Measurements from ENCODE around the gene PLCB1. TPM values are rescaled to one million over a fixed set of nuclear protein-coding genes. Genes with fewer than 3 reads are reported as not detected.

Gene PLCB1
- total and polyA plus RNA-seq, 2 experiments from 2014 or later, result 14.9 to 20.7 TPM

GRCh38 chr20:8292793-8293192 is 160.7 kb downstream of the PLCB1 start:
- Histone ChIP-seq H4K20me1 (replicated peaks; ENCODE audit: insufficient read depth) (no peaks in the 10 kb centered on the region), H3K4me2 (no peak overlapping the region), H3K27ac (ENCODE audit: low read depth) (no peak overlapping the region), H3K79me2 (replicated peaks; ENCODE audit: insufficient read depth) (no peaks in the 10 kb centered on the region), H2AFZ (no peak overlapping the region), H3K36me3 (ENCODE audit: insufficient read depth) (no peaks in the 10 kb centered on the region), H3K4me1 (ENCODE audit: insufficient read depth) (no peaks in the 10 kb centered on the region), H3K27me3 (ENCODE audit: insufficient read depth) (no peaks in the 10 kb centered on the region), H3F3A (replicated peaks; ENCODE audit: low read depth) (no peaks in the 10 kb centered on the region), H3K9me2 (ENCODE audit: insufficient read depth) (no peaks in the 10 kb centered on the region), H3K4me3 (no peak overlapping the region)
- Mint-ChIP-seq H3K27me3 (ENCODE audit: insufficient read depth, low read depth, poor library complexity) (peaks cover 1% of the 10 kb centered on the region), H3K9me3 (no peaks in the 10 kb centered on the region), H3K36me3 (ENCODE audit: low read depth) (no peaks in the 10 kb centered on the region), H3K4me1 (no peaks in the 10 kb centered on the region), H3K27ac (no peak overlapping the region), H3K4me3 (no peak overlapping the region)
- ATAC-seq (no peak), DNase-seq (ENCODE audit: low spot score) (no peak)
- TF ChIP-seq ZNF331 (CRISPR knock-in tag; IDR thresholded peaks at IDR 0.05; ENCODE audit: low read depth) (no peak), REST (IDR thresholded peaks at IDR 0.05; ENCODE audit: unreplicated experiment) (no peak), CREB1 (CRISPR knock-in tag; IDR thresholded peaks at IDR 0.05; ENCODE audit: low read depth) (no peak), EZH2 (IDR thresholded peaks at IDR 0.05; ENCODE audit: low read depth, unreplicated experiment) (no peak), STAT1 (IDR thresholded peaks at IDR 0.05; ENCODE audit: unreplicated experiment) (no peak)

- ATAC-seq (no peak), DNase-seq (ENCODE audit: low spot score) (no peak)
- no peak for TF ChIP-seq CREB1 (CRISPR knock-in tag; IDR thresholded peaks at IDR 0.05; ENCODE audit: low read depth)
- TF ChIP-seq POLR2AphosphoS5 (IDR thresholded peaks at IDR 0.05; ENCODE audit: low read depth), result no peak
- no peak for TF ChIP-seq ZNF114 (CRISPR knock-in tag; IDR thresholded peaks at IDR 0.05)
- TF ChIP-seq CTCF (conservative IDR thresholded peaks at IDR 0.05; ENCODE audit: low read depth in 2 of 2), result no peak
- no peak for TF ChIP-seq ETS1 (IDR thresholded peaks at IDR 0.05)
- no peak for TF ChIP-seq NANOG (IDR thresholded peaks at IDR 0.05; ENCODE audit: borderline replicate concordance)
- no peak for TF ChIP-seq EZH2 (IDR thresholded peaks at IDR 0.05; ENCODE audit: low read depth, unreplicated experiment)
- TF ChIP-seq REST (IDR thresholded peaks at IDR 0.05; ENCODE audit: unreplicated experiment), result no peak
- H3K4me2 ChIP-seq, result no peak overlapping the region
- H3K9me2 ChIP-seq (ENCODE audit: insufficient read depth), result no peaks in the 10 kb centered on the region
- H3K36me3 ChIP-seq (ENCODE audit: insufficient read depth), result no peaks in the 10 kb centered on the region
- Mint-ChIP-seq H3K9me3 (no peaks in the 10 kb centered on the region), H3K27me3 (ENCODE audit: insufficient read depth, low read depth, poor library complexity) (peaks cover 1% of the 10 kb centered on the region), H3K36me3 (ENCODE audit: low read depth) (no peaks in the 10 kb centered on the region), H3K4me3 (no peak overlapping the region), H3K27ac (no peak overlapping the region), H3K4me1 (no peaks in the 10 kb centered on the region)
- no peak overlapping the region for H3K27ac ChIP-seq (ENCODE audit: low read depth)
- no peaks in the 10 kb centered on the region for H3F3A ChIP-seq (replicated peaks; ENCODE audit: low read depth)
- no peaks in the 10 kb centered on the region for H3K27me3 ChIP-seq (ENCODE audit: insufficient read depth)
- H4K20me1 ChIP-seq (replicated peaks; ENCODE audit: insufficient read depth), result no peaks in the 10 kb centered on the region
- no peak overlapping the region for H2AFZ ChIP-seq
- no peak overlapping the region for H3K4me3 ChIP-seq
- no peaks in the 10 kb centered on the region for H3K79me2 ChIP-seq (replicated peaks; ENCODE audit: insufficient read depth)
- no peaks in the 10 kb centered on the region for H3K4me1 ChIP-seq (ENCODE audit: insufficient read depth)
Observed at GRCh38 chr20:8293750-8294149, 161.7 kb downstream of the PLCB1 start.
